D721Med (cell line): ENCODE data around the gene DCUN1D4.

Experiments
- DNase-seq: peaks from one replicate; pipeline ENCODE4 v3.0.0; 2011; ENCODE audit warnings: low spot score; ENCODE audit not compliant: insufficient read length
- FAIRE-seq: peaks from 2 replicates; lab custom pipeline; 2011; peaks lifted over from hg19 to GRCh38; lab: Jason Lieb, UNC
- TF ChIP-seq, protein P1 (sequence below): IDR thresholded peaks from 2 replicates; pipeline ENCODE4 v1.5.1; 2012; ENCODE audit warnings: mild to moderate bottlenecking, control low read depth; ENCODE audit not compliant: insufficient read depth; ENCODE audit errors: missing control alignments

Gene DCUN1D4

DNA sequence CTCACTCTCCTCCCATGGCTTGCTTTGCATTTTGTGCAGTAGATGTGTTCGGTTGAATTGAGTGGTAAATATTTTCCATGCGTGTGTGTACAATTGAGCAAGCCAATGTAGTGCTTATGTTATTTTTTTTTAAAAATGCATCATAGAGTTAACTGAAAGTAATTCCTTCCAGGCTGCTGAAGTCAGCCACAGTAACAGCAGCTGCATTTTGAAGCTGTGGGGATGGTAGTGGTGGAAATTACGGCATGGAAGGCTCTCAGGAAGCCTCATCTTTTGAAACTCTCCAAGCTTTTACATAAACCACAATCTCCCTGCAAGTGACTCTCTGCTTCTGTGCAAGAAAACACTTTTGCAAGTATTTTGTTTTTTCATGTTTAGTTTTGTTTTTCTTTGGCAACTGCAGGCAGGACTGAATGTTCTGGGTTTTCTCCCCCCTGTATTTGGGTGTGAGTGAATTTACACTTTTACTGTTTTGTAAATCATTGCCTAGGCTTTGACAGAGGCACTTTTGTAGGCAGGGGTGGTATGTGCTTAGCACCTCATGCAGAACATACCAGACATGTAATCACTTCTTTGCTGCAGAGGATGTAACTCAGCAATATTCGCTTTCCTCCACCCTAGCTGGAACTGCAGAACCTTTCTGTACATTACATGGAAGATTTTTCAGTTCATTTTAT is 121.0 kb downstream of the DCUN1D4 start:
- TF ChIP-seq, protein P1, sequence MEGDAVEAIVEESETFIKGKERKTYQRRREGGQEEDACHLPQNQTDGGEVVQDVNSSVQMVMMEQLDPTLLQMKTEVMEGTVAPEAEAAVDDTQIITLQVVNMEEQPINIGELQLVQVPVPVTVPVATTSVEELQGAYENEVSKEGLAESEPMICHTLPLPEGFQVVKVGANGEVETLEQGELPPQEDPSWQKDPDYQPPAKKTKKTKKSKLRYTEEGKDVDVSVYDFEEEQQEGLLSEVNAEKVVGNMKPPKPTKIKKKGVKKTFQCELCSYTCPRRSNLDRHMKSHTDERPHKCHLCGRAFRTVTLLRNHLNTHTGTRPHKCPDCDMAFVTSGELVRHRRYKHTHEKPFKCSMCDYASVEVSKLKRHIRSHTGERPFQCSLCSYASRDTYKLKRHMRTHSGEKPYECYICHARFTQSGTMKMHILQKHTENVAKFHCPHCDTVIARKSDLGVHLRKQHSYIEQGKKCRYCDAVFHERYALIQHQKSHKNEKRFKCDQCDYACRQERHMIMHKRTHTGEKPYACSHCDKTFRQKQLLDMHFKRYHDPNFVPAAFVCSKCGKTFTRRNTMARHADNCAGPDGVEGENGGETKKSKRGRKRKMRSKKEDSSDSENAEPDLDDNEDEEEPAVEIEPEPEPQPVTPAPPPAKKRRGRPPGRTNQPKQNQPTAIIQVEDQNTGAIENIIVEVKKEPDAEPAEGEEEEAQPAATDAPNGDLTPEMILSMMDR, result no peak
- no peak for FAIRE-seq
- DNase-seq, result no peak

DNA sequence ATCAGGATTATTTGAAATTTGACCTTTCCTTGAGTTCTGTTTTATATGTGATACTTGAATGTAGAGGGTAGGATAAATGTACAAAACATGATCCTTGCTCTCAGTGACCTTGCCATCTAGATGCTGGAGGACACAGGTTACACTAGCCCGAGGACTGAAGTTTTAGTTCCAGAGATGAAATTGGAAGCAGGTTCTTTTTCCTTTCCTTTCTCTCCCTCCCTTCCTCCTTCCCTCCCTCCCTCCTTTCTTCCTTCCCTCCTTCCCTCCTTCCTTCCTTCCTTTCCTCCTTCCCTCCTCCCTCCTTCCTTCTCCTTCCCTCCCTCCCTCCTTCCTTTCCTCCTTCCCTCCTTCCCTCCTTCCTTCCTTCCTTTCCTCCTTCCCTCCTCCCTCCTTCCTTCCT is 122.9 kb downstream of the DCUN1D4 start:
- DNase-seq (no peak), FAIRE-seq (no peak)
- TF ChIP-seq, protein P1, result no peak
